Activated T-cell treated with anti-CD3 and anti-CD28 coated beads for 24 hours (primary cell): ENCODE measurements around the gene LRRC55.

Experiments used
- DNase-seq: peaks from one replicate; pipeline ENCODE4 v3.0.0-alpha.2; 2020; ENCODE audit warnings: low read depth

LRRC55 gene, protein sequence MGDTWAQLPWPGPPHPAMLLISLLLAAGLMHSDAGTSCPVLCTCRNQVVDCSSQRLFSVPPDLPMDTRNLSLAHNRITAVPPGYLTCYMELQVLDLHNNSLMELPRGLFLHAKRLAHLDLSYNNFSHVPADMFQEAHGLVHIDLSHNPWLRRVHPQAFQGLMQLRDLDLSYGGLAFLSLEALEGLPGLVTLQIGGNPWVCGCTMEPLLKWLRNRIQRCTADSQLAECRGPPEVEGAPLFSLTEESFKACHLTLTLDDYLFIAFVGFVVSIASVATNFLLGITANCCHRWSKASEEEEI

DNA sequence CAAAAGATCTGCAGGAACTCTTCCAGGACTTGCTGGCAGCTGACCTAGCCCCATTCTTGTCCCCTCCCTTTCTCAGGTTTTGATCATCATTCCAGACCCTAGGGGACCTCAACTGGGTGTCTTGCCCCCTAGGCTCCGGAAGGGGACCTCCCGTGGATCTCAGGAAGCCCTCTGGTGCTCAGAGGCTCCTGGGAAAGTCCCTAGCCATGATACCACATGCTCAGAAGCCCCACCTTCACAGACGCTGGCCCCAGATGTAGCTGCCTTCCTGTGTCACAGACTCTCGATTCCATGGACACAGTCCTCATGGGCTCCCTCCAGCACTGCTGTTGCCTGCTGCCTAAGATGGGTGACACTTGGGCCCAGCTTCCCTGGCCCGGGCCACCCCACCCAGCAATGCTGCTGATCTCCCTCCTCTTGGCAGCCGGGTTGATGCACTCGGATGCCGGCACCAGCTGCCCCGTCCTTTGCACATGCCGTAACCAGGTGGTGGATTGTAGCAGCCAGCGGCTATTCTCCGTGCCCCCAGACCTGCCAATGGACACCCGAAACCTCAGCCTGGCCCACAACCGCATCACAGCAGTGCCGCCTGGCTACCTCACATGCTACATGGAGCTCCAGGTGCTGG, at the start of gene LRRC55:
Gene LRRC55, plus strand, starts transcription at position 276 of the 628 bp plus-strand sequence. Its CDS starts 70 bp downstream, at position 346.
- DNase-seq = no peak

DNA sequence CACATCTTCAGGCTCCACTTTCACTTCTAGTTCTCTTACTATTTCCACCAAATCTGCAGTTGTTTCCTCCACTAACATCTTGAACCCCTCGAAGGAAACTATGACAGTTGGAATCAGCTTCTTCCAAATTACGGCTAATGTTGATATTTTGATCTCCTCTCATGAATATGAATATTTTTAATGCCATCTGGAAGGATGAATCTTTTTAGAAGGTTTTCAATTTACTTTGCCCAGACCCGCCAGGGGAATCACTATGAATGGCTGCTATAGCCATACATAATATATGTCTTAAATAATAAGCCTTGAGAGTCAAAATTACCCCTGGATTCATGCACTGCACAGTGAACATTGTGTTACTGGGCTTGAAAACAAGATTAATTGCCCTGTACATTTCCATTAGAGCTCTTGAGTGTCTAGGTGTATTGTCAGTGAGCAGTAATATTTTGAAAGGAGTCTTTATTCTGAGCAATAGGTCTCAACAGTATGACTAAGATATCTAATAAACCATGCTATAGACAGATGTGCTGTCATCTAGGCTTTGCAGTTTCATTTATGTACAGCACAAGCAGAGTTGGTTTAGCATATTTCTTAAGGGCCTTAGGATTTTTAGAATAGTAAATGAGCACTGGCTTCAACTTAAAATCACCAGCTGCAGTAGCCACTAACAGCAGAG, 48.3 kb upstream of the LRRC55 start:
- no peak for DNase-seq

DNA sequence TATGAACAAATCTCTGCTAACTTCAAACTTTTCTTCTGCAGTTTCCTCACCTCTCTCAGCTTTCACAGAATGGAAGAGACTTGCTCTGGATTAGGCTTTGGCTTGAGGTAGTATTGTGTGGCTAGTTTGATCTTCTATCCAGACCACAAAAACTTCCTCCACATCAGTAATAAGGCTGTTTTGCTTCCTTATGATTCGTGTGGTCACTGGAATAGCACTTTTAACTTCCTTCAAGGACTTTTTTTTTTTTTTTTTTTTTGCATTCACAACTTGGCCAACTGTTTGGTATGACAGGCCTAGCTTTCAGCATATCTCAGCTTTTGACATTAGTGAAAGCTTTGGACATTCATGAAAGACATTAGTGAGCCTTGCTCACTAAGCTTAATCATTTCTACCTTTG, 47.5 kb upstream of the LRRC55 start:
- DNase-seq = no peak

DNA sequence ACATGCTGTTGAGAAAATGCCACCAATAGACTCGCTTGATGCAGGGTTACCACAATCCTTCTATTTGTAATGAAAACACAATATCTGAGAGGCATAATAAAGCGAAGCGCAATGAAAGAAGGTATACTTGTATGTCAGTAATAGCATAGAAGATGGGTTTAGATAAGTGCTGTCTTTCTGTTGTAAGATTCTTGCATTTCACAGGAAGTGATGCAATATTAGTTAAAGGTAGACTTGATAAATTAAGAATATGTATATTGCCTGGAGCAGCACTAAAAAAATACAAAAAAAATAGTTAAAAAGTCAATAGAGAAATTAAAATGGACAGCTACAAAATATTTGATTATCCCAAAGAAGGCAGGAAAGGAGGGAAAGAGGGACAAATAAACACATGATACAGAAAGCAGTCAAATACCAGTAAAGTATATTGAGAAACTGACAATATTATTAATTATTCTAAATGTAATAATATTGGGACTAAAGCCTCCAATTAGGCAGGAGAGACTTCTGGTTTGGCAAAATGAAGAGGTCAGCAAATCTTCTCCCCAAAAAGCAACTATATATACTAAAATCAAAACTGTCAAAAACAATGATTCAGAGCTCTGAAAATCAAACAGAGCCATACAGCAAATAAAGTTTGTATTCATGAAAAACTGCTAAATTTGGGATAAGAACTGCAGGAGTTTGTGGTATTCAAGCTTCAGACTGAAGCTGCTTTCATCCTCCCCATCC, 46.6 kb upstream of the LRRC55 start:
- no peak for DNase-seq

DNA sequence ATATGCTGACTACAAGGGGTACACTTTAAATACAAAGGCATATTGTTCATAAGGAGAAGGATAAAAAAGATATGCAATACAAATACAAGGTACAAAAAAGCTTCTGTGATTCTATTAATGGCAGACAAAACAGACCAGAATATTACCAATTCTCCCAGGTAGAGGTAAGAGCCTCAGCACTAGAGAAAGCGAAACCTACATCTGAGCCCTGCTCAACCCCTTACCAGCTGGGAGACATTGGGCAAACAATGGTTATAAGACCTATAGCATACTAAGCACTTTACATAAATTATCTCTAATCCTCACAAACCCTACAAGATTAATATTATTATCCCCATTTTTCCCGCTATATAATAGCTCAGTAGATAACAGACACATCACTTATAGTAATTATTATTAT, 41.2 kb upstream of the LRRC55 start:
- no peak for DNase-seq

DNA sequence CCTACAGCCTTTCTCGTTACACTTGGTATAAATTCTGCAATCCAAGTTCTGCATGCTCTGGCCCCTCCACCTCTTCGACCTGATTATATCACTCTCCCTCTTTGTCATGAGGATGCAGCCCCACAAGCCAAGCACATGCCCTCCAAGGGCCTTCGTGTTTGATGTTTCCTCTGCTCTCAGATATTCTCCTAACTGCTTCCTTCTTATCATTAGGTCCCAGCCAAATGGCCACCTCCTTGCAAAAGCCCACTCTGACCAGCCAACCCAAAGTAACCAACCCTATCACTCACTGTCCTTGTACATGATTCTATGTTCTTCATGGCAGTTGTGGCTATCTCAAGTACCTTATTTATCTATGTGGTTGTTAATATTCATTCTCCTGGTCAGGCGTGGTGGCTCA, 38.3 kb upstream of the LRRC55 start:
- DNase-seq = no peak

DNA sequence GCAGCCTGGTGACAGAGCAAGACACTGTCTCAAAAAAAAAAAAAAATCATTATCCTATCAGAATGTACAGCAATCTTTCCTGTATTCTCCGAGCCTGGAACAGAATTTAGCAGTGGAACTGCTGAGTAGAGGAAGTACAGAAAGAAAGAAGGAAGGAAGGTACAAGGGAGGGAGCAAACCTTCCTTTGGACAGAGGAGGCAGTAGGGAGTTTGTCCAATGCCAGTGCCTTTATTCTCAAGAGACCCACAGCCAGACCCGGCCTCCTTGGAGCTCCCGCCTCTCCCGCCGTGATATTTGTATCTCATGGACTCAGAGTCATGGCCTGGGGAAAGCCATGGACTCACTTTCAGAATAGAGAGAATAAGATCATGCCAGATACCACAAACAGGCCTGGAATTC, 37.7 kb upstream of the LRRC55 start:
- DNase-seq = no peak

DNA sequence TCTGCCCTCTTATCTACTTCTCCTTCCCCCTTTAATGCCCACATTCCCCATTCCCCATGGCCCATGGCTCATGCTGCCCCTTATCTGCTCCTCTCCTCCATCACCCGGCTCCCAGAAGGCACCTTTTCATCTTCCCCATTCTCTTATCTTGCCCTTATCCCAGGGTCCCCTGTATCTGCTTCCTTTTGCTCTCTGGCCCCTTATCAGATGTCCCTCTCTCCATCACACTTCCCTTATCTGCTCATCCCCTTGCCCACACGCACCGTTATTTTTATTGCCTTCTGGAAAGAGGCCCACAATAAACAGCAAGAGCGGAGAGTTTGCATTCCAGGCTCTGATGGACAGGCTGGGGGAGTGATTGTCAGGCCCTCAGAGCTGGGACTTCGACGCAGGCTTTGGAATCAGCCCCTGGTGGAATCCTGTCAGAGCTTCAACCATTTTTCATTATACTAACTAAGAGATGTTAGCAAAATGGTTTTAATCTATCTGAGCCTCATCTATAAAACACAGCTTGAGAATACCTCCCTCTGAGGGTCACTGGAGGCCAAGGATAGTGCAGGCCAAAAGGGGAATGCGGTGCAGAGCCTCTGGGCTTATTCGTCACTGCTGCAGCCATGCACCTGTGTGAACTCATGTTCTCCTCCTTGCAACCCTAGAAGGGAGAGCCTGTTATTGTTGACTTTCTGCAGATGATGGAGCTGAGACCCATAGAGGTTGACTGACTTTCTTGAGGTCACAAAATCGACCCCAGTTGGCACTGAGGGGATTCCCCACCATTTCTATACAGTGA, 37.0 kb upstream of the LRRC55 start:
- DNase-seq = no peak

DNA sequence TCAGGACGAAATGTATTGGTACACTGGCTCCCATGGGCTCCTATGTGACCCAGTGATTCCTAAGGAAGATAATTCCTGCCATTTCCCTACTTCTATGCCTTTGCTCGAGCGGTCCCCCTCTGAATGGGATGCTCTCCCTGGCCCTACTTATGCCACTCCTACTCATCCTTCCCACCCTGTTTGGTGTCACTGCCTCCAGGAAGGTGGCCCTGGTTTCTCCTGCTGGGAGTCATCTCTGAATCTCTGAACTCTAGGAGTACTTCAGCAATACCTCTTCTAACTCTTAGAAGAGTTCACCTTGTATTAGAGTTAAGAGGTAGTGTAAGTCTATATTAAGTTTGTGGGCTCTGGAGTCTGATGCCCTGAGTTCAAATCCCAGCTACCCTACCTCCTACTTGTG, 35.5 kb upstream of the LRRC55 start:
- DNase-seq = no peak

DNA sequence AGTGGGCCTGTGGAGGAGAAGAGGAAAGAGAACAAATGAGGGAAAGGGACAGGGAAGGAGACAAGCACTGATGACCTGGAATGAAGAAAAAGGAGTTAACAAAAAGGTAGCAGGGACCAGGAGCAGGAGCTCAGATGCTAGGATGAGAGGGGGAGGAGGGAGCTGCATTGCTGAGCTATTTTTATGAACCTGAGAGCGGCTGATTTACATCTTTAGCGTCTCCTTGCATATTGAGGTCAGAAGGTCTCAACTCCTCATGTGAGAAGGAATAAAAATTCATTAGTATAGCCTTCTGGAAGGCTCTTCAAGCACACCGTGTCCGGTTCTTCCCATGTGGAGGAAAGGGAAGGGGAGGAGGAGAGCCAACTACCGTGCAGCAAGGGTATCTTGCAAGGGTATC, 33.1 kb upstream of the LRRC55 start:
- DNase-seq = no peak

DNA sequence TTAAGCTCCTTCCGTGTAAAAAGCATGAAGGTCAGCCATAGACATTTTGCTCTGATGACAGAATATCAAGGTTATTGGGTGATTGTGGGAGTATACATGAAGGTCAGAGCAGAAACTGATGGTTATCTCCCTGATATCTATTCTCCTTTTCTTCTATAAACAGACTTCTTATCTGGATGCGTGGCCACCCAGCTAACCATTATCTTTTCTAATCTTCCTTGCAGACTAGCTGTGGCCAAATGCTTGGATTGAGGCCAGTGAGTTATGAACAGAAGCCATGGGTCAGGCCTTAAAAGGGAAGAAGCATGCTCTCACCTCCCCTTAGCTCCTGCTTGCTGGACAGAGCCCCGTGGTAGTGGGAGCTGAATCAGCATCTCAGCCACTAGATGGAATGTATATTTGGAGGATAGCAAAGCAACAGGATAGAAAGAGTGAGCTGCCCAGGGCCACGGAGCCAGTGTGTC, 31.3 kb upstream of the LRRC55 start:
- no peak for DNase-seq

DNA sequence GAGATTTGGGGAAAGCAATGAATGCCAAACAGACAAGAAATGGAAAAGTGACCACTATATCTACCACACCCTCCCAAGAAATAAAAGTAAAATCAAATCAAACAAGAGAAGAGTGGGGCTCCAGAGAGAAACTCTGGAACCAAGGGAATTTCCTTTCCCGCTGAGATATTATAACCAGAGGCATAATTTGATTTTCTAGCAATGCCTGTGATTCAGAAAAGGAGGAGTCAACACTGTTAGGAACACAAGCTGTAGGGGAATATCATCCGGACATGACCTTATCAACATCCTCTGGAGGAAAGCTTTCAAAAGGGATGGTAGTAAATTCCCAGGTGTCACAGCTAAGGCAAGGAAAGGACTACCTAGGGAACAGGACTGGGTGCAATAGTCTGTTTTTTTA, 29.6 kb upstream of the LRRC55 start:
- DNase-seq = no peak

DNA sequence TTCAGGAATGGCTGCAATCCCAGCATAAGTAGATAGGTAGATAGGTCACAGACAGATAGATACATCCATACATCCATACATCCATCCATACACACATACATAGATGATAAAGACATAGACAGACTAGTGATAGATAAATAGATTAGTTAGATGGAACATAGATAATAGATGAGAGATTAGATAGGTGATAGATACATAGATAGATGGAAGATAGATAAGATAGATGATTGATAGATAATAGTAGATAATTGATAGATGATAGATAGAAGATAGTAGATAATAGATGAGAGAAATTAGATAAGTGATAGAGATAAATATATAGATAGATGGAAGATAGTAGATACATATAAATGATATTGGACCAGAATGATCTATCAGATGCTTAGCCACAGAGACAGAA, 28.3 kb upstream of the LRRC55 start:
- no peak for DNase-seq

DNA sequence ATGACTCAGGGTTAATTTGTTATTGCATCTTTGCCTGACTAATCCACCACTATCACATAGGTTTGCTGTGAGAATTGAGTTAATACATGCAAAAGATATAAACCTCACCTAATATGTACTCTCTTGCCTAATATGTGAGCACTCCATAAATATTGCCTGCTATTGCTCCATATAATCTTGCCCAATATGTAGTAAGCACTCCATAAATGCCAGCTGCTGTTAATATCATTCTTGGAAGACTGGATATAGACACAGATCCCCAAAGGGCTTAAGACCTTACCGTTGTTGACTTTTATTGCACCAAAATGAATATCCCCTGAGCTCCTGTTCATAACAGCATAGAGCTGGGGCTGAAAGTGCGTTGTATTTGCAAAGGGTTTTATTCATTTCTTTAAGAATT, 27.0 kb upstream of the LRRC55 start:
- no peak for DNase-seq

DNA sequence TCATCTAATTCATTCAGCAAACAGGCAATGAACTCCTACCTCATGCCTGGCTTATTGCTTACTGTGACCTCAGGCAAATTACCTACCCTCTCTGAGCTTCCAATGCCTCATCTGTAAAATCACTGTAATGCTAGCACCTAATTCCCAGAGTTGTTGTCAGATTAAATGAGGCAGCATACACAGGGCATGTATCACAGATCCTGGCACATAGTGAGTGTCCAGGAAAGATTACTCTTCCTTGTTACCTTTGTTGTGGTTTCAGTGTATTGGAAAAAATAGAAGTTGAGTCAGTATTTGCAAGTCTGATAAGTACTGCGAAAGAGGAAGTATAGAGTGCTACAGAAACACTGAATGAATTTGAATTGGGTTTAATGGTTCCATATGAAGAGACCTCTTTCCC, 26.4 kb upstream of the LRRC55 start:
- no peak for DNase-seq

DNA sequence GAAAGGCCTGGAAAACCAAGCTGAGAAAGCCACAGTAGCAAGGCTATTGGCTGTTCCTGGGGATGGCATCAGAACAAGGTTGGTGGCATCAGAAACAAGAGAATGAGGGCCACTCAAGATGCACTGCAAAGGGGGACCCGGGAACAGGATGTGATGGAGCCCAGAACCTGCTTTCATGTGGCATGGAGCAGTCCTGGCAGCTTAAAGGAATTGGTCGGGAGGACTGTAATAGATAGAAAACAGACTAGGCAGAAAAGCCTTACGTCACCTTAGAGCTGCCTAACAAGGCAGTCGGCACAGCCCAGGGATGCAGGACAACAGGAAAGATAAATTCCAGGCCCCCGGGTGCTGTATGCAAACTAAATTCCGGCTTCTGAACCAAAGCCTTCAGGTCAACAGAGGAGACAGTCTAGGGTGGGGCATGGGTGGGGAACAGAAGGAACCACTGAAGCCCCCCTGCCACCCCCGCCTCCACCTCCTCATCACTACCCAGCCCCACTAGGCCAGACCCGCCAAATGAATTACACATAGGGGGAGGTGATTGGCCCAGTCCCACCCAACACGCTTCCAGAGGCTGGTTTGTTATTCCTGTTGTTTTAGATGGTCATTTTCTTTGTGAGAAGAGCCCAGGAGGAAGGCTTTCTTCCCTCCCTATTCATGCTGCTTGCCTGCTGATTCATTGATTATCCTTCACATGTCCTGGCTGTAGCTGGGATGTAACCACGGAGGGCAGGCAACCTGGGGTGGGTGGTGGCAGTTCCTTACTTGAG, 25.7 kb upstream of the LRRC55 start:
- DNase-seq = no peak

DNA sequence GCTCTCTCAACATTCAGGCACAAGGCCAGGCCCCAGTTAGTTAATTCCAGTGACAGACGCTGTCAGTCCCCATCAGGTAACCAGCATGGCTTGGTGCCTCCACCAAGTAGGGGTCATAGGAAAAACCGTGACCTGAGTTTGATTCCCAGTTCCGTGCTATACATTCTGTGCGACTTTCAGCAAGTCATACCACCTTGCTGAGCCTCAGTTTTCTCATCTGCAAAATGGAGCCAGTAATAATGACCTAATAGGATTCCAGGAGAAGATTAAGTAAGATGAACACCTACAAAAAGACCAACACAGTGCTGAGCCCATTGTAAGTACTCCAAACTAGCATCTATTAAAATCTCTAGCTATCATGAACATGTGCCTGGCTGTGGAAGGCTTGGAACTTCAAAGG, 24.8 kb upstream of the LRRC55 start:
- no peak for DNase-seq

DNA sequence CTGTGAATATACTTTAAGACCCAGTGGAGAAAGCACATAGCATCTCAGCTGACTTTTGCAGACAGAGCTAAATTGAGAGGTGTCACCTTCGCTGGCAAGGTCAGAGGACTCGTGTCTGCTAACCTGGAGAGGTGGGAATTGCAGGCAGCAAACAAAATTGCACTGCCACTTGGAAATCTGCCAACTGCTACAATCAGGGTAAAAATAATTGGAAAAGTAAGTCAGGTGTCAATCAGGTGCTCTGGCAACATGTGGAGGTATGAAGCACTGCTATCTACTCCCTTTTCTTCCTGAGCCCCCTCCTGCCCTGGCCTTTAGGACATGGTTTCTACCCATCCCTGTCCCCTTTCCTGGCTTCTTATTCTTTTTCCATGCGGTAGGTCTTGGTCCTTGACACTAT, 24.1 kb upstream of the LRRC55 start:
- no peak for DNase-seq

DNA sequence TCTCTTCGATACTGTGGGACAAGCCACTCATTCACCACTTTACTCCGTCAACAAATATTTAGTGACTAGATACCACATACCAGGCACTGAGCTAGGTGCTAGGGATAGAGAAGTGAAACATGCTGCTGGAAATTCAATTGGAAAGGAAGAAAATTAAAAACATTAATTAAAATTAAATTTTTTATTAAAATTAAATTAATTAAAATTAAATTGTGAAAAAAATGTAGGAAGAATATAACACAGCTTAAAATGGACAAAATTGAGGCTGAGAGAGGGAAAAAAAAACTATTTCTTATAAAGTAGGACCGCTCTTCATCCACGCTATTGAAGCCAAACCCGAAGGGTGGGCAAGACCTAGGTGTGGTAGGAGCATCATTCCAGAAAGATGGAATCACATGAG, 23.6 kb upstream of the LRRC55 start:
- no peak for DNase-seq

DNA sequence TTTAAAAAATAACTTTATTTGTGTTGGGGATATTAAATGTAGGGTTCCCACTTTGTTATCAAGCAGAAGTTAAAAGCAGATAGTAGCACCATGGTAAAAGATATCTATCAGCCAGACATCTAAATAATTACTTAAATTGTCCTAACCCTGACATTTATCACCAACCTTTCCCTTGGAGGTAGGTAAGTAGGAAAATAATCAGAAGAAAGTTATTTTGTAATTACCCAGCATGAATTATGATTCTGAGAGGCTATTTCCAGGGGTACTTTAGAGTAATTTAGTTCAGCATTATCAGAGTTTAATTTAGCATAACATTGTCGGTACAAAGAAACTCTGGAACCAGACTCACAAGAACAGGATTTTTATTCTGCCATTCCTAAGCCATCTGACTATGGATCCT, 23.2 kb upstream of the LRRC55 start:
- DNase-seq = no peak

DNA sequence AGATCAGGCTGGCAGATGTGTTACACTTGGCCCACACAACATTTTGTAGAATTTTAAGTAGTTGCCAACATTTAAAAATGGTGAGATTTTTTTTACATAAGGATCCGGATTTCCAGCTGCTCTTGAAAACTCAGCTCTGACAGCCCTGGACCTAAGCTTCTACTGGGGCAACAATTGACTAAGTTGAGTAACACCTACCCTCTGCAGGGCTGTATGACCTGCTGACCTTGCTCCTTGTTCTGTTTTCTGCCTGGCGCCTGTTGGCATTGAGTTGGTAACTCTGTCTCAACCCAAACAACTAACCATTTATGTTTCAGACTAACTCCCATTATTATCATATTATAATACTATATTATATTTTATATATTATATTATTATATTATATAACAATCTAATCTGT, 21.1 kb upstream of the LRRC55 start:
- no peak for DNase-seq
